DMS114 treated with DMSO at 0.1 percent for 48 hours (cell line): ENCODE results near the gene ANXA2.

ENCODE experiments used
- DNase-seq: peaks from one replicate; lab custom pipeline; 2025; ENCODE audit not compliant: unreplicated experiment; lab: John Stamatoyannopoulos, UW

ANXA2 gene

GRCh38 chr15:60313906-60314305, 83.9 kb downstream of the ANXA2 start:
- no peak for DNase-seq

GRCh38 chr15:60307034-60307433, 90.8 kb downstream of the ANXA2 start:
- DNase-seq = no peak

GRCh38 chr15:60301024-60301423, 96.8 kb downstream of the ANXA2 start:
- DNase-seq = no peak

- DNase-seq = no peak
Observed at GRCh38 chr15:60299452-60300047, 98.2 kb downstream of the ANXA2 start.
